ENCODE results near the gene REV1. TPM values are rescaled to one million over a fixed set of nuclear protein-coding genes. Genes with fewer than 3 reads are reported as not detected.

Gene REV1
- total RNA-seq, 1 experiment from 2014 or later = 34.3 TPM

GRCh38 chr2:99399063-99399462 is 90.8 kb downstream of the REV1 start:
- peaks cover 53 to 72% of the 10 kb centered on the region in 2 experiments for H3K36me3 ChIP-seq (ENCODE audit: control insufficient read depth in 1 of 2, insufficient read depth in 2 of 2, low read length in 2 of 2)
- no peaks in the 10 kb centered on the region for H3K27me3 ChIP-seq (ENCODE audit: insufficient read depth, low read length)
- no peak for TF ChIP-seq ZBTB33 (IDR thresholded peaks at IDR 0.05; ENCODE audit: extremely low read depth, insufficient replicate concordance, low read length)
- peak; percentile 29; the same call in 1 of the 2 replicates for TF ChIP-seq POLR2AphosphoS5 (IDR thresholded peaks at IDR 0.05; ENCODE audit: low read depth, low read length)
- no peak for TF ChIP-seq SIN3A (IDR thresholded peaks at IDR 0.05; ENCODE audit: low read depth)
- no peak for TF ChIP-seq CTCF (IDR thresholded peaks at IDR 0.05 in 2 of 3, conservative IDR thresholded peaks at IDR 0.05 in 1 of 3; ENCODE audit: borderline replicate concordance in 1 of 3, insufficient read depth in 1 of 3, low read depth in 2 of 3, low read length in 2 of 3)
- H3K9me3 ChIP-seq (ENCODE audit: control insufficient read depth in 1 of 2, insufficient read depth in 1 of 2, low read depth in 1 of 2, low read length in 2 of 2) = no peaks in the 10 kb centered on the region
- H3K27ac ChIP-seq (ENCODE audit: low read depth, low read length) = no peak overlapping the region
- no peak overlapping the region for H3K9ac ChIP-seq (ENCODE audit: low read length)
- no peaks in the 10 kb centered on the region for H4K20me1 ChIP-seq (ENCODE audit: insufficient read depth)
- H3K79me2 ChIP-seq (ENCODE audit: insufficient read depth, low read length) = no peaks in the 10 kb centered on the region; the same call in 1 of the 2 replicates
- H2AFZ ChIP-seq (ENCODE audit: low read depth, low read length, poor library complexity, severe bottlenecking) = no peak overlapping the region
- H3K9me2 ChIP-seq (ENCODE audit: insufficient read depth) = no peaks in the 10 kb centered on the region
- BruUV-seq (replicated peaks) = no TSS peak
- DNase-seq (ENCODE audit: low read depth, low spot score) (no peak), ATAC-seq (no peak)
- H3K4me3 ChIP-seq (replicated peaks in 1 of 2; ENCODE audit: low read depth in 1 of 2, low read length in 2 of 2) = no peak overlapping the region
- ChIA-PET RAD21 (ENCODE audit: low non-redundant PET in 1 of 2, low total read pairs in 2 of 2, uncharacterized antibody in 2 of 2, unreplicated experiment in 2 of 2) (no interaction called here), CTCF (no interaction called here), POLR2A (no interaction called here)
- peaks cover 0 to 6% of the 10 kb centered on the region in 2 experiments; a peak in 1 of 4 replicates for H3K4me1 ChIP-seq (ENCODE audit: control insufficient read depth in 1 of 2, insufficient read depth in 2 of 2, low read length in 2 of 2)
- intact Hi-C loops (cut with micrococcal nuclease) = no loop called here
- H3K4me2 ChIP-seq (ENCODE audit: low read length) = no peak overlapping the region

- Histone ChIP-seq H3K4me1 (ENCODE audit: control insufficient read depth in 1 of 2, insufficient read depth in 2 of 2, low read length in 2 of 2) (peaks cover 0 to 1% of the 10 kb centered on the region in 2 experiments; a peak in 1 of 4 replicates), H3K27ac (ENCODE audit: low read depth, low read length) (no peak overlapping the region), H3K27me3 (ENCODE audit: insufficient read depth, low read length) (no peaks in the 10 kb centered on the region), H3K9me3 (ENCODE audit: control insufficient read depth in 1 of 2, insufficient read depth in 1 of 2, low read depth in 1 of 2, low read length in 2 of 2) (no peaks in the 10 kb centered on the region), H2AFZ (ENCODE audit: low read depth, low read length, poor library complexity, severe bottlenecking) (no peak overlapping the region), H3K4me3 (replicated peaks in 1 of 2; ENCODE audit: low read depth in 1 of 2, low read length in 2 of 2) (no peak overlapping the region), H3K9ac (ENCODE audit: low read length) (no peak overlapping the region), H4K20me1 (ENCODE audit: insufficient read depth) (no peaks in the 10 kb centered on the region), H3K79me2 (ENCODE audit: insufficient read depth, low read length) (no peaks in the 10 kb centered on the region; the same call in 1 of the 2 replicates), H3K9me2 (ENCODE audit: insufficient read depth) (no peaks in the 10 kb centered on the region), H3K36me3 (ENCODE audit: control insufficient read depth in 1 of 2, insufficient read depth in 2 of 2, low read length in 2 of 2) (peaks cover 55 to 70% of the 10 kb centered on the region in 2 experiments), H3K4me2 (ENCODE audit: low read length) (no peak overlapping the region)
- intact Hi-C loops (cut with micrococcal nuclease) = no loop called here
- DNase-seq (ENCODE audit: low read depth, low spot score) = no peak
- RAD21 ChIA-PET (ENCODE audit: low non-redundant PET in 1 of 2, low total read pairs in 2 of 2, uncharacterized antibody in 2 of 2, unreplicated experiment in 2 of 2) = no interaction called here
- BruUV-seq (replicated peaks) = no TSS peak
- CTCF ChIA-PET = no interaction called here
- POLR2A ChIA-PET = no interaction called here
- ATAC-seq = no peak
- TF ChIP-seq CTCF (IDR thresholded peaks at IDR 0.05 in 2 of 3, conservative IDR thresholded peaks at IDR 0.05 in 1 of 3; ENCODE audit: borderline replicate concordance in 1 of 3, insufficient read depth in 1 of 3, low read depth in 2 of 3, low read length in 2 of 3) (no peak), SIN3A (IDR thresholded peaks at IDR 0.05; ENCODE audit: low read depth) (no peak), CBX3 (IDR thresholded peaks at IDR 0.05; ENCODE audit: low read depth) (no peak), ELF1 (IDR thresholded peaks at IDR 0.05; ENCODE audit: borderline replicate concordance, low read depth) (no peak), SRF (IDR thresholded peaks at IDR 0.05; ENCODE audit: low read depth) (no peak), ATF3 (IDR thresholded peaks at IDR 0.05) (no peak), YY1 (IDR thresholded peaks at IDR 0.05; ENCODE audit: extremely low read depth, insufficient replicate concordance, low read depth, low read length) (no peak)
Observed at GRCh38 chr2:99398303-99398702, 91.5 kb downstream of the REV1 start.
